ENCODE results near the gene DIS3L2. TPM values are rescaled to one million over a fixed set of nuclear protein-coding genes. Genes with fewer than 3 reads are reported as not detected.
"Not testable (repeated sequence)": the region's sequence is repeated elsewhere in the genome, so short reads cannot be mapped to it uniquely, and the experiment has no call there.

Gene DIS3L2
- total and polyA plus RNA-seq, 8 donors, result 25.2 to 43.4 (median 36.3) TPM

GRCh38 chr2:232102380-232102779 is 140.9 kb downstream of the DIS3L2 start:
- TF ChIP-seq CTCF (IDR thresholded peaks at IDR 0.05), result no peak
- Histone ChIP-seq H3K4me3 (no peak overlapping the region), H3K9me3 (no peaks in the 10 kb centered on the region), H3K36me3 (peaks cover 0 to 4% of the 10 kb centered on the region in 2 donors), H3K4me1 (no peaks in the 10 kb centered on the region), H3K27me3 (no peaks in the 10 kb centered on the region), H3K27ac (no peak overlapping the region)
- no peak for DNase-seq
- intact Hi-C loops (cut with DNase I), result no loop called here
- ATAC-seq, result no peak

- no peaks in the 10 kb centered on the region for H3K9me3 ChIP-seq
- H3K4me1 ChIP-seq, result no peaks in the 10 kb centered on the region
- TF ChIP-seq CTCF (IDR thresholded peaks at IDR 0.05), result no peak
- no peak overlapping the region for H3K4me3 ChIP-seq
- ATAC-seq (no peak), DNase-seq (no peak)
- no peak overlapping the region for H3K27ac ChIP-seq
- intact Hi-C loops (cut with DNase I), result no loop called here
- H3K36me3 ChIP-seq, result no peaks in the 10 kb centered on the region
- H3K27me3 ChIP-seq, result no peaks in the 10 kb centered on the region
Measured at GRCh38 chr2:232103140-232103737, 141.7 kb downstream of the DIS3L2 start.

GRCh38 chr2:232104076-232104646 is 142.6 kb downstream of the DIS3L2 start:
- Histone ChIP-seq H3K27me3 (no peaks in the 10 kb centered on the region), H3K9me3 (no peaks in the 10 kb centered on the region), H3K4me1 (no peaks in the 10 kb centered on the region), H3K36me3 (no peaks in the 10 kb centered on the region), H3K4me3 (no peak overlapping the region), H3K27ac (no peak overlapping the region)
- no peak for TF ChIP-seq CTCF (IDR thresholded peaks at IDR 0.05)
- ATAC-seq, result no peak
- no peak for DNase-seq
- intact Hi-C loops (cut with DNase I), result no loop called here

- ATAC-seq, result no peak
- intact Hi-C loops (cut with DNase I), result no loop called here
Measured at GRCh38 chr2:232111551-232111950, 150.0 kb downstream of the DIS3L2 start.

GRCh38 chr2:232113821-232114220 is 152.3 kb downstream of the DIS3L2 start:
- H3K4me3 ChIP-seq, result no peak overlapping the region
- intact Hi-C loops (cut with DNase I), result no loop called here
- H3K27ac ChIP-seq, result no peak overlapping the region

More at GRCh38 chr2:232111551-232111950, 150.0 kb downstream of the DIS3L2 start:
- Histone ChIP-seq H3K36me3 (no peaks in the 10 kb centered on the region), H3K27ac (no peak overlapping the region), H3K9me3 (no peaks in the 10 kb centered on the region), H3K4me3 (no peak overlapping the region), H3K27me3 (no peaks in the 10 kb centered on the region), H3K4me1 (no peaks in the 10 kb centered on the region)
- no peak for TF ChIP-seq CTCF (IDR thresholded peaks at IDR 0.05)
- DNase-seq, result no peak

GRCh38 chr2:232115728-232116361 is 154.3 kb downstream of the DIS3L2 start:
- H3K4me3 ChIP-seq; H3K4me1 ChIP-seq; H3K9me3 ChIP-seq; H3K36me3 ChIP-seq; intact Hi-C loops (cut with DNase I); H3K27ac ChIP-seq; H3K27me3 ChIP-seq; ATAC-seq; DNase-seq: not testable (repeated sequence)

More at GRCh38 chr2:232113821-232114220, 152.3 kb downstream of the DIS3L2 start:
- Histone ChIP-seq H3K9me3 (no peaks in the 10 kb centered on the region), H3K27me3 (no peaks in the 10 kb centered on the region), H3K36me3 (no peaks in the 10 kb centered on the region), H3K4me1 (no peaks in the 10 kb centered on the region)
- DNase-seq (no peak), ATAC-seq (no peak)
- TF ChIP-seq CTCF (IDR thresholded peaks at IDR 0.05), result no peak
